NCI-H2171 treated with DMSO at 0.1 percent for 48 hours (cell line): Measurements from ENCODE around the gene DNAH2.

ENCODE experiments used
- DNase-seq: peaks from one replicate; lab custom pipeline; 2025; lab: John Stamatoyannopoulos, UW

DNAH2 gene

GRCh38 chr17:7839190-7839875 lies 121.8 kb downstream of the DNAH2 start:
- no peak for DNase-seq

- DNase-seq: no peak
These were observed 122.3 kb downstream of the DNAH2 start for GRCh38 chr17:7839876-7840261.

- DNase-seq: no peak
These were observed 122.9 kb downstream of the DNAH2 start for GRCh38 chr17:7840441-7840840.

GRCh38 chr17:7840875-7841274 lies 123.3 kb downstream of the DNAH2 start:
- DNase-seq: no peak

GRCh38 chr17:7841396-7841914 lies 123.9 kb downstream of the DNAH2 start:
- peak; percentile 80 for DNase-seq

GRCh38 chr17:7841915-7842379 lies 124.4 kb downstream of the DNAH2 start:
- DNase-seq: peak; percentile 90

- DNase-seq: peak; percentile 60
These were observed 125.1 kb downstream of the DNAH2 start for GRCh38 chr17:7842380-7843256.

- DNase-seq: no peak
These were observed 125.7 kb downstream of the DNAH2 start for GRCh38 chr17:7843257-7843535.

GRCh38 chr17:7843536-7844291 lies 126.2 kb downstream of the DNAH2 start:
- peak; percentile 63 for DNase-seq

GRCh38 chr17:7844292-7845154 lies 127.0 kb downstream of the DNAH2 start:
- peak; percentile 86 for DNase-seq

GRCh38 chr17:7845359-7846062 lies 128.0 kb downstream of the DNAH2 start:
- no peak for DNase-seq

- DNase-seq: no peak
These were observed 128.7 kb downstream of the DNAH2 start for GRCh38 chr17:7846063-7846735.

- no peak for DNase-seq
These were observed 129.5 kb downstream of the DNAH2 start for GRCh38 chr17:7846765-7847661.

- DNase-seq: no peak
These were observed 130.6 kb downstream of the DNAH2 start for GRCh38 chr17:7848131-7848579.

GRCh38 chr17:7848739-7849129 lies 131.2 kb downstream of the DNAH2 start:
- no peak for DNase-seq

GRCh38 chr17:7849130-7849750 lies 131.7 kb downstream of the DNAH2 start:
- DNase-seq: no peak

- no peak for DNase-seq
These were observed 132.4 kb downstream of the DNAH2 start for GRCh38 chr17:7849751-7850504.
